NOMO-1 treated with DMSO at 0.1 percent for 48 hours (cell line): Measurements from ENCODE around the gene SLC8A2.
"Not testable (repeated sequence)": the region's sequence is repeated elsewhere in the genome, so short reads cannot be mapped to it uniquely, and the experiment has no call there.

Experiments
- DNase-seq: peaks from one replicate; lab custom pipeline; 2025; ENCODE audit not compliant: unreplicated experiment; lab: John Stamatoyannopoulos, UW

Gene SLC8A2

DNA sequence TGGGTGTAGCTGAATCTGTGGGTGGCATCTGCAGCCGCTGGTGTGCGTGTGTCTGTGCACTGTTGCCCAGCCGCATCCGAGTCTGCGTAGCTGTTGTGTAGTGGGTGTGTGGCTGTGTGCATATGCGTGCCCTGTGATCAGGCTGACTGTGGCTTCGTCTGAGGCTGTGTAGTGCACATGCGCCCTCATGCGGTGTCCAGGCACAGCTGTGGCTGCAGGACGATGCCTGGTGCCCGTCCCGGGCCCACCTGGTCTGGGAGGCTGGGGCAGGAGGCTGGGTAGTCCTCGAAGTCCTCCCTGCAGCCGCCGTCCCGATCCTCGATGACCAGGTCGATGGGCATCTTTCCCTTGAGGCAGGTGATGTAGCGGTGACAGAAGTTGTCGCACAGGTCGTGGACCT is 57.2 kb downstream of the SLC8A2 start:
- DNase-seq, result no peak

DNA sequence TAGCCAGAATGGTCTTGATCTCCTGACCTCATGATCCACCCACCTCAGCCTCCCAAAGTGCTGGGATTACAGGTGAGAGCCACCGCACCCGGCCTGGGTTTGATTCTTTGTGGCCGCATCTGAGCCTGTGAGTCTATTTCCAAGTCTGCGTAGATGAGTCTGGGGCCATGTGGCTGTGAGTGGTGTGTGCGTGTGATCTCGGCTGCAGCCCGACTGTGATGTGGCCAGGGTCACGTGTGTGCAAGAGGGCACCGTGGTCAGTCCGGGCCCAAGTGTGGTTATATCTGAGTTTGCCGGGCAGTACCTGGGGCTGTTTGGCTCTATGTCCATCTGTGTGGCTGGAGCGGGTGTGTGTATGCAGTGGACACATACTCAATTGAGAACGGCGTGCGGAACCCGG is 57.8 kb downstream of the SLC8A2 start:
- DNase-seq, result no peak

DNA sequence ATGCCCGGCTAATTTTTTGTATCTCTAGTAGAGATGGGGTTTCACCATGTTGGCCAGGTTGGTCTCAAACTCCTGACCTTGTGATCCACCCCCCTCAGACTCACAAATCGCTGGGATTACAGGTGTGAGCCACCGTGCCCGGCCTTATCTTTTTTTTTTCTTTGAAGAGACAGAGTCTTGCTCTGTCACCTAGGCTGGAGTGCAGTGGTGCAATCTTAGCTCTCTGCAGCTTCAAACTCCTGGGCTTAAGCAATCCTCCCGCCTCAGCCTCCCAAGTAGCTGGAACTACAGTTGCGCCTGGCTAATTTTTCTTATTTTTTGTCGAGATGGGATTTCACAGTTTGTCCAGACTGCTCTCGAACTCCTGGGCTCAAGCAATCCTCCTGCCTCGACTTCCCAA is 60.0 kb downstream of the SLC8A2 start:
- not testable (repeated sequence) for DNase-seq

DNA sequence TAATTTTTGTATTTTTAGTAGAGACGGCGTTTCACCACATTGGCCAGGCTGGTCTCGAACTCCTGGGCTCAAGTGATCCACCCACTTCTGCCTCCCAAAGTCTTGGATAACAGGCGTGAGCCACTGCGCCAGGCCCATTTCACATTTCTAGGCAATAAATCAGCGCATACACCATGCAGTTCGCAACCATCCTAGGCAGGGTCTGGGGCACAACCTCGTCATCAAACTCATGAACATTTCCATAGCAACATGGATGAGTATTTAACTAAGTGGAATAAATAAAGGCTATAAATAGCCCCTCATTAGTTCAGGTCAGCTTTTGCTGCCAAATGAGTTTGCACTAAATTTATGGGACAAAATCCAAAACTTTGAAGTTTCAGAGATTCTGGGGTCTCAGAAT is 60.6 kb downstream of the SLC8A2 start:
- DNase-seq, result no peak

GRCh38 chr19:47408156-47408938 is 63.3 kb downstream of the SLC8A2 start:
- DNase-seq, result no peak

GRCh38 chr19:47407417-47407774 is 64.3 kb downstream of the SLC8A2 start:
- DNase-seq, result no peak

DNA sequence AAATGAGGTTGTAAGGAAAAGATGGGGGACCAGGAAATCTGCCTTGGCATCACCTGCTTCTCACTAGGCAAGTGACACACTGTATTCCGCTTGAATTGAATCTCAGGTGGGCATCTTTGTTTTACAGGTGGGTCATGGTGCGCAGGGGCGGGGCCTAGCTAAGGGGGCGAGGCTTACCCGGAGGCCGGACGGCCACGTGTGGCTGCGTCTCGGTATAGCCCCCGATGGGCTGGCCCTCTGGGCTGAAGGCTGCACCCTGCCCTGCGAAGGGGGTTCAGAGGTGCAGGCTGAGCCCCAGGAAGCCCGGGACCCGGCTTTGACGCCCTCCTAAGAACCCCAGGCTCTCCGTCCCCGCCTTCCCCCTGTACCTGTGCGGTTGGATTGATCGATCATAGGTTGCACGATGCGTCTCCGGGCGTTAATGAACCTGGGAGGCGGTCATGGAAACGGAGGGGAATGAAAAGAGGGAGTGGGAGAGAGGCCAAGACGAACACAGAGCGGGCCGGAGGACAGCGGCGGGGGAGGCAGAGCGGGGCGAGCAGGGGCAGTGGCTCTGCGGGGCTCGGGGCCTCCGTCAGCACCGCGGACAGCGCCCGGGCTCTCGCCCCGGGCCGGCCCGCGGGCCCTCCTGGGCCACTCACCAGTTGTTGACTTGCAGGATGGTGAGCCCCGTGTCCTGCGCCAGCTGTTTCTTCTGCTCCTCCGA is 64.8 kb downstream of the SLC8A2 start:
- peak; percentile 36 for DNase-seq

DNA sequence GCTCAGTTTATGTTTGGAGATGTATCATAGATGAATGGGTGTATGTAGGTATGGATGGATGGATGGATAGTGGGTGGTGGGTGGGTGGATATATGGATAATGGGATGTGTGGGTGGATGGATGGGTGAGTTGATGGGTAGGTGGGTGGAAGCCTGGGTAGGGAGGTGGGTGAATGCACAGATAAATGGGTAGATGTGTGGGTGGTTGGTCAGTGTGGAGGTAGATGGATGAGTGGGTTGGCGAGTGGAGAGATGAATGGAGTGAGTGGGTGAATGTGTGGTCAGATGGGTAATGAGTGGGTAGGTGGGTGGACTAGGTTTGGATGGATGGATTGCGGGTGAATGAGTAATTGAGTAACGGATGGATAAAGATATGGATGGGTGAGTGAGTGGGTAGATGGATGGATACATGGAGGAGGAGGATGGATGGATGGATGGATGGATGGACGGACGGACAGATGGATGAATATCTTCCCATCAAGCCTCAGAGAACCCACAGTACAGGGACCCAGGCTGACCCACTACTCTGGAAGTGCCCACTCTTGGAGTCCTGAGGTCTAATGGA is 65.8 kb downstream of the SLC8A2 start:
- no peak for DNase-seq

GRCh38 chr19:47405197-47405550 is 66.5 kb downstream of the SLC8A2 start:
- no peak for DNase-seq

- DNase-seq, result no peak
Observed at GRCh38 chr19:47404334-47405196, 67.1 kb downstream of the SLC8A2 start.

DNA sequence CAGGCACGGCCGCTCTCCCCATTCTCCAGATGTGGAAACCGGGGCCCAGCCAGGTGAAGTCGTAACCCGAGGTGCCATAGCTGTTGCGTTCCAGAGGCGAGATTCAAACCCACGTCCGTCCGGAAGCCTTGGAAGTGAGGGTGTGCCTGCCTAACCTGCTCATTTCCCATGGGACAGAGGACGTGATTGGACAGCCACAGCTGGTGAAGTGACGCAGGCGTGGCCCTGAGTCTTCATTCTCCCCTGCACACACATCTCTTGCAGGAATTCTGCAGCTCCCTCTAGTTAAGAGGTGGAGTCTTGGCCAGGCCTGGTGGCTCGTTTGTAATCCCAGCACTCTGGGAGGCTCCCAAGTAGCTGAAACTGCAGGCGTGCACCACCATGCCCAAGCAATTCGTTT is 69.2 kb downstream of the SLC8A2 start:
- no peak for DNase-seq

- DNase-seq, result no peak
Observed at GRCh38 chr19:47398707-47399597, 72.7 kb downstream of the SLC8A2 start.

DNA sequence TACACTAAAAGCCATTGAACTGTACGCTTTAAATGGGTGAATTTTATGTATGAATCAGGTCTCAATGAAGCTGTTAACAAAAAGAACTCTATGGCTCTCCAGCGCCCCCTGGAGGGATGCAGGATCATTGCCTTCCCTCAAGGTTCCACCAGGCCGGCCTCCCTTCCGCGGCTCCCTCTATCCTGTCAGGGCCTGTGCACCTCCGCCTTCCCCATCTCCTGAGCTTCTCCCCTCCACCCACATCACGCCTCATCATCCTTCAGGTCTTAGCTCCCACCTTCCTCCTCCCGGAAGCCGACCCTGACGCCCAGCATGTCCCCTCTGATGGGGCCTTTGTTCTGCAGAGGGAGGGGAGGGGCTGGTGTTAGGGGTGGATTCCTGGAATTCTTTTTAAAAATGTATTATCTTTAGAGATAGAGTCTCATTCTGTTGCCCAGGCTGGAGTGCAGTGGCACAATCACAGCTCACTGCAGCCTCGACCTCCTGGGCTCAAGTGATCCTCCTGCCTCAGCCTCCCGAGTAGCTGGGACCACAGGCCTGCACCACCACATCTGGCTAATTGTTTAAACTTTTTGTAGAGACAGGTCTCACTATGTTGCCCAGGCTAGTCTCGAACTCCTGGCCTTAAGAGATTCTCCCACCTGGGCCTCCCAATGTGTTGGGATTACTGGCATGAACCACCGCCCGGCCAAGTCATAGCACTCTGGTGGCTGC is 80.0 kb downstream of the SLC8A2 start:
- DNase-seq, result peak; percentile 70

DNA sequence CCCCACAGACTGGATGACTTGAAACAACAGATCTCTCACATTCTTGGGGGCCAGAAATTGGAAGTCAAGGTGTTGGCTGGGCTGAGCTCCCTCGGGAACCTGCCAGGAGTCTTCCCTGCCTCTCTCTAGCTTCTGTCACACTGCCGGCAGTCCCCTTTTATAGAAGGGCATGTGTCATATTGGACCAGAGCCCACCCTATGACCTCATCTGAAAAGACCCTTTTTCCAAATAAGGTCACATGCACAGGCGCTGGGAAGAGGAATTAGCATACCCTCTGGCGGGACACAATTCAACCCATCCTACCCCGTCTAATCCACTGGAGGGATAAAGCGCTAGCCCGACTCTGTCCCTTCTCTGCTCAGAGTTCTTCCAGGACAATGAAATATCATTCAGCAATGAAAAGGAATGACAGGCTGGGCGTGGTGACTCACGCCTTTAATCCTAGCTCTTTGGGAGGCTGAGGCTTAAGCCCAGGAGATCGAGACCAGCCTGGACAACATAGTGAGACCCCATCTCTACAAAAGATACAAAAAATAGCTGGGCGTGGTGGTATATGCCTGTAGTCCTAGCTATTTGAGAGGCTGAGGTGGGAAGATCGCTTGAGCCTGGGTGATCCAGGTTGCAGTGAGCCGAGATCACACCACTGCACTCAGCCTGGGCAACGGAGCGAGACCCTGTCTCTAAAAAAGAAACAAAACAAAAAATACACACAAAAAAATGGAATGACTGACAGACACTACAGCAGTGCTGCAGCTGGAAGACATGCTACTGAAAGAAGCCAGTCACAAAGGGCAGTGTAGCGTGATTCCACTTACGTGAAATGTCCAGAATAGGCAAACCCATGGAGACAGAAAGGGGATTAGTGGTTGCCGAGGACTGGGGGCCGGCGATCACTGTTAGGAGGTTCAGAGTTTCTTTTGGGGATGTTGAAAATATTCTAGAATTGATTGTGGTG is 80.9 kb downstream of the SLC8A2 start:
- no peak for DNase-seq

DNA sequence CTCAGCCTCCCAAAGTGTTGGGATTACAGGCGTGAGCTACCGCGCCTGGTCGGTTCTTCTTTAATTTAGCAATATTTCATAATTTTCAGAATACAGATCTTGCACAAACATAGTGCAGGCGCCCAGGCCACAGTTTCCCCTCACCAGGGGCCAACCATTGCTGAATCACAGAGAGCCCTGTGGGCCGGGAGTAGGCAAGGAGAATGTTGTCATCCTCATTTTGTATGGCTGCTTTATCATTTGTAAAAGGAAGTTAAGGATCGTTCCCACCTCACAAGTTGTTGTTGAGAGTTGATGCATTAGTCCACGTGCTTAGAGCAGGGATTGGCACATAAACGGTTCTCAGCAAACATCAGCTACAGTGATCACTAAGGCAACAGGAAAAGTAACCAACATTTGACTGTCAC is 82.5 kb downstream of the SLC8A2 start:
- DNase-seq, result peak; percentile 98

DNA sequence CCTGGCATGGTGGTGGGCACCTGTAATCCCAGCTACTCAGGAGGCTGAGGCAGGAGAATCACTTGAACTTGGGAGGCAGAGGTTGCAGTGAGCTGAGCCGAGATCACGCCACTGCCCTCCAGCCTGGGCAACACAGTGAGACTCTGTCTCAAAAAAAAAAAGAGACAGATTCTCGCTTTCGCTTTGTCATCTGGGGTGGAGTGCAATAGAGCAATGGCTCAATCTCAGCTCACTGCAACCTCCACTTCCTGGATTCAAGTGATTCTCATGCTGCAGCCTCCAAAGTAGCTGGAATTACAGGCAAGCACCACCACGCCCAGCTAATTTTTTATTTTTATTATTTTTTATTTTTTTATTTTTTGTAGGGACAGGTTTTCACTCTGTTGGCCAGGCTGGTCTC is 83.0 kb downstream of the SLC8A2 start:
- peak; percentile 78 for DNase-seq

DNA sequence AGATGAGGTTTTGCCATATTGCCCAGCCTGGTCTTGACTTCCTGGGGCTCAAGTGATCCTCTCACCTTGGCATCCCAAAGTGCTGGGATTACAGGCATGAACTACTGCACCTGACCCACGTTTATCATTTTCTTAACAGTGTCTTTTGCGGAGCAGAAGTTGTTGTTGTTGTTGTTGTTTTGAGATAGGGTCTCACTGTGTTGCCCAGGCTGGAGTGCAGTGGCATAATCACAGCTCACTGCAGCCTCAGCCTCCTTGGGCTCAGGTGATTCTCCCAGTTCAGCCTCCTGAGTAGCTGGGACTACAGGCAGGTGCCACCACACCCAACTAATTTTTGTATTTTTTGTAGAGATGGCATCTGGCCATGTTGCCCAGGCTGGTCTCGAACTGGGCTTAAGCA is 84.1 kb downstream of the SLC8A2 start:
- DNase-seq, result not testable (repeated sequence)

DNA sequence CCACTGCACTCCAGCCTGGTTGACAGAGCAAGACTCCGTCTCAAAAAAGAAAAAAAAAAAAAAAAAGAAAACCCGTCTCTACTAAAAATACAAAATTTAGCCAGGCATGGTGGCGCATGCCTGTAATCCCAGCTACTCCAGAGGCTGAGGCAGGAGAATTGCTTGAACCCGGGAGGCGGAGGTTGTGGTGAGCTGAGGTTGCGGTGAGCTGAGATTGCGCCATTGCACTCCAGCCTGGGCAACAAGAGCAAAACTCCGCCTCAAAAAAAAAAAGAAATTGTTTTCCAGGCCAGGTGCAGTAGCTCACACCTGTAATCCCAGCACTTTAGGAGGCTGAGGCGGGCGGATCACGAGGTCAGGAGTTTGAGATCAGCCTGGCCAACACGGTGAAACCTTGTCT is 85.1 kb downstream of the SLC8A2 start:
- DNase-seq, result not testable (repeated sequence)

DNA sequence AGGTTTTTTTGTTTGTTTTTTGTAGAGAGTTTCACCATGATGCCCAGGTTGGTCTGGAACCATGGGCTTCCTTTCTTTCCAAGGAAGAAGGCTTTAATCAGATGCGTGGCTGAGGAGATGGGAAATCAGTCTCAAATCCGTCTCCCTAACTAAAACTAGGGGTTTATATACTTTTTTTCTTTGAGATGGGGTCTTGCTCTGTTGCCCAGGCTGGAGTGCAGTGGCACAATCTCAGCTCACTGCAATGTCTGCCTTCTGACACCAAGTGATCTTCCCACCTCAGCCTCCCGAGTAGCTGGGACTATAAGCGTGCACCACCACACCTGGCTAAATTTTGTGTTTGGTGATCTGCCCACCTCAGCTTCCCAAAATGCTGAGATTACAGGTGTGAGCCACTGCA is 87.2 kb downstream of the SLC8A2 start:
- DNase-seq, result not testable (repeated sequence)
